IPS-18a (cell line): Measurements from ENCODE around the gene NXPH1.

Experiments used
- H3K27ac ChIP-seq: one replicate; pipeline ENCODE4 v1.5.1; 2013; ENCODE audit warnings: low read length
- H3K27me3 ChIP-seq: one replicate; pipeline ENCODE4 v1.6.1; 2013; ENCODE audit warnings: mild to moderate bottlenecking, low read length; ENCODE audit not compliant: control insufficient read depth, insufficient read depth
- H3K36me3 ChIP-seq: one replicate; pipeline ENCODE4 v1.6.1; 2013; ENCODE audit warnings: low read depth, low read length; ENCODE audit not compliant: control insufficient read depth
- H3K4me1 ChIP-seq: one replicate; pipeline ENCODE4 v1.6.1; 2013; ENCODE audit warnings: low read depth, low read length; ENCODE audit not compliant: control insufficient read depth
- H3K4me3 ChIP-seq: one replicate; pipeline ENCODE4 v1.5.1; 2013; ENCODE audit warnings: low read length
- H3K9ac ChIP-seq: one replicate; pipeline ENCODE4 v1.6.1; 2013; ENCODE audit warnings: mild to moderate bottlenecking, low read length, moderate library complexity
- H3K9me3 ChIP-seq: one replicate; pipeline ENCODE4 v1.6.1; 2013; ENCODE audit warnings: low read depth, low read length; ENCODE audit not compliant: control insufficient read depth

Gene NXPH1

GRCh38 chr7:8800986-8801385 lies 367.6 kb downstream of the NXPH1 start:
- Histone ChIP-seq H3K27ac (no peak overlapping the region), H3K9ac (no peak overlapping the region), H3K27me3 (no peaks in the 10 kb centered on the region), H3K4me1 (no peaks in the 10 kb centered on the region), H3K36me3 (no peaks in the 10 kb centered on the region), H3K9me3 (no peaks in the 10 kb centered on the region), H3K4me3 (no peak overlapping the region)
